ENCODE results near the gene WDR7.

Gene WDR7

DNA sequence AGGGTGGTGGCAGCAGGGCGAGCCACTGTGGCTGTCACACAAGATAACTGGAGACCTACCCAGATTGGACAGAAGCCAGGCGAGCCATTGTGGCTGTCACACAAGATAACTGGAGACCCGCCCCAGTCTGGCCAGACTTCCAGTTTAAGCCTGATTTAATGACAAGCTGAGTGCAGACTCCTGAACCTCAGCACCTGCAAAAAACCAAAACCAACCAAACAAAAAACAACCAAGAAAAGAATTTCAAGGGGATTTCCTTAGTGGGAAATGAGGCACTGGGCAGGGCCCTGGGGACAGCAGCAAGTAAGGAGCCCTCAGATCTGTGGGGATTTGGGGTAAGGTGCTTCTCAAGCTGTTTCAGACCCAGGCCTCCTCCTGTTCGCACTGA, 400.5 kb downstream of the WDR7 start:
- DNase-seq: peak; percentile 96

DNA sequence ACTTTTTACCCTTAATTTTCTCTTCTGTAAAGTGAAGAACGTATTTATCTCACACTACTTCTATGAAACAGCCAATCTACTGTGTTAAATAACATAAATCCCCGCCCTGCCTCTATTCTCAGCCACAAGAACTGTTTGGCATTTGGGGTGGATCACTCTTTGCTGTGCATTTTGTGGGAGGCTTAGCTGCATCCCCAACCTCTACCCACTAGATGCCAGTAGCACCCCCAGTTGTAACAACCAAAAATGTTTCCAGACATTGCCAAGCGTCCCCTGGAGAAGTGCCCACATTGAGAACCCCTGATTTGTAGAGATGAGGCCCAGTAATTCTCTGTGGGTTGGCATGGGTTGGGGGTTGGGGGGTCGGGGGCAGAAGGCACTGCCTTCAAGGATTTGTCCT, 401.0 kb downstream of the WDR7 start:
- DNase-seq: peak; percentile 33

- no peak for DNase-seq
Measured at GRCh38 chr18:57052759-57053158, 401.6 kb downstream of the WDR7 start.

DNA sequence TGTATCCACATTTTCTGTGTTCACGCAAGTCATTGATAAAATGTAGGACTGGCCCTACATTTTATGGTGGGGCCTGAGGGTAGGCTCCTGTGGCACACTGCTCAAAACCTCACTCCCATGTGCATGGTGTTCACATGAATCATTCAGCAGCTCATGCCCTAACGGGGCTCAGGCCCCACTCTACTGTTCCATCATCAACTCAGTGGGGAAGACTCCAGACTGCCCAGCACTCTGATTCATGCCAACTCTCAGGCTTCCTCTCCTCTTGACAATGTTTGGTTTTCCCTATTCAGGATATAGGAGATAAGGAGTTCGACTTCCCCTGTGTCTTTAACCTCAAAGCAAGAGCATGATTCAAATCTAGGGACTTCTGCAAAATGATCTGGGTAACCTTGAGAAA, 403.7 kb downstream of the WDR7 start:
- peak; percentile 11 for DNase-seq

GRCh38 chr18:57057890-57058289, 406.7 kb downstream of the WDR7 start:
- no peak for DNase-seq

DNA sequence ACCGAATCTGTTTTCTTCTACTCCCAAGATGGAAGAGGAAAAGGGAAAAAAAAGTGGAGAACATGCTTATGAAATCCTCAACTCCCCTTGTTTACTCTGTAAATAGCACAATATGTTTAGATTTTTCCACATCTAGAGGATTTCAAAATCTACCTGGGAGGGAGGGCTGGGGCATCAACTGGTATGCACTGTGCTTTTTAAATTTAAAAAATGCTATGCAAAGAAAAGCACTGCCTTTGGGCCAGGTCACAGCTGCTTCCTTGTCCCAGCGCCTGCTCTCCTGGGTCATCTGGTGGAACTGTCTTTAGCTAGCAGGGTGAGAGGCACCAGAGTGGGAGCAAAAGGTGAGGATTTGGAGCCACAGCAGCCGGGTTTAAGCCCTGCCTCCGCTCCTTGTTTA, 407.6 kb downstream of the WDR7 start:
- DNase-seq: no peak

- DNase-seq: no peak
Measured at GRCh38 chr18:57059366-57059765, 408.2 kb downstream of the WDR7 start.

DNA sequence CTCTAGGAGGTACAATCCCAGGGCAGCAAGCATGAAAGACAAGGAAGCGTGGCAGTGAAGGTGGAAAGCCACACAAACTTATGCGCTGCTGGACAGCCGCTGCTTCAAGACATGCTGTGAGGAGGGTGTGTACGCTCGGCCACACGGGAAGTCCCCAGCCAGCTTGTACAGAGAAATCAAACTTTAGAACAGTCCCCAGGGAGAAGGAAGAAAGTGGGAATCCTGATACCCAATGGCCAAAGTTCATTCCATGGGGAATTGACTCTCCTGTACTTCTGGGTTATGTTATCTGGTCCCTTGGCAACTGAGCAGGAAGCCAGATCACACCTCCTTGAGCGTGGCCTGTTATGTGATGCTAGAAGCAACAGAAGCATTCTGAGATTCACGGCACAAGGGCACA, 409.7 kb downstream of the WDR7 start:
- no peak for DNase-seq

DNA sequence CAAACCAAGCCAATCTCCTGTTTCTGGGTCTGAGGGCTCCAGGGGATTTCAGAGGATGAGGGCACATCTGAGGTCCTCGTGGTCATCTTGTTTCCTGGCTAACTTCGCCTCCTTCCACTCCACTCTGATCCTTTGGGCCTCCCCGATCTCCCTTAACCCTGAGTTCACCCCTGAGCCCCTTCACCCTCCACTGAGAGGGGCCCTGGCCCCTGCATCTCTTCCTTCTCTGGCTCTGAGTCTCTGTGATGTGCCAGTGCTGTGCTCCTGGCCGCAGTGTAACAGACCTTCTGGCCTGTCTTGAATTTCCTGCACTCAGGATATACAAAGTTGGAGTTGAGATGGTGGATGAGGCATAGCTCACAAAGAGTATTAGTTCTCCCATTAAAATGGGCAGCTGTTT, 411.0 kb downstream of the WDR7 start:
- no peak for DNase-seq

GRCh38 chr18:57062844-57063243, 411.7 kb downstream of the WDR7 start:
- no peak for DNase-seq

DNA sequence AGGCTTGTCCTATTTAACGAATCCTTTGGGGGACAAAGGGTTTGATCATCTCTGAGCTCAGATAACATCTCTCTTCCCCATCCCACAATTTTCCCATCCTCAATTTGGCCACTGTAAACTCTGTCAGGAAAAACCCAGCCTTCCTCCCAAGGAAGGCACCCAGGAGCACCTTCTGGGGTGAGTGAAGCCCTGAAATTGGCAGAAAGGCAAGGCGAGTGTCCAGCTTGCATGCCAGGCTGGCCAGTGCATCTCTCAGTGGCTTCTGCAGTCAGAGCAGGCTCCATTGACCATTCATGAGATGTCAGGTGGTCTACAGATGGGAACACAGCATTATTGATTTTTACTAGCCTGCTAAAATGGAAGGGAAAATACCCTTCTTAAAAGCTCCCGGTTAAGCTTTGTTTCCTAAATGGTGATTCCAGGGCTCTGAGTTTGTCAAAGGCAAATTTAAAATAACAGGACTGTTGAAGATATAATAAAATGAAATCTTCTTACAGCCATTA, 412.5 kb downstream of the WDR7 start:
- no peak for DNase-seq

DNA sequence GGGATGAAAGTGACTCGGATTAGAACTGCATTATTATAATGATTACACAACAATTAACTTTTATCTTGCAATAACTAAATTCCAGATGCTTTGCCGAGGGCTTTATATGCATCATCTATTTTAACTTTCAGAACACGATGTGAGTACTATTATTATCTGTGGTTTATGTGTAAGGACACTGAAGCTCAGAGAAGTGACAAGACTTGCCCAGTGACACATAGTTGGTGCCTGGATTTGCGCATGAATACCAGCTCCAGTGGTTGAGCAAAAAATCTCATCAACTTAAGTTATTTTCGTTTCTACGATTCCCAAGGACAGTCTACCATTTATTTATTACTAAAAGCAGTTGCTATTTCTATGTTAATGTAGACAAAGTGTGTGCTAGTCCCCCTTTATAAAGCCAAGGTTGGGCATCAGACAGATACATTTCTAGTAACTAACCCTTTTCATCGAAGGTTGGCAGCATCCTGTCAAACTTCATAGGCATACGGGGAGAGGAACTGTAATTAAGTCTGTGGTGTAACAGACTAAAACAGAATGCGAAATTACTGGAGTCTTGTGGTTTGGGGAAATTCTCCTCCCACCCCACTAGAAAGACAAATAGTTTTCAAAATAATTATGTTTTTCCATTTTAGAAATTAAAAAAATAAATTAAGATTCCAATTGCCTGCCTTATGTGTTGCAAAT, 422.5 kb downstream of the WDR7 start:
- no peak for DNase-seq

- DNase-seq: no peak
Measured at GRCh38 chr18:57075716-57076400, 424.7 kb downstream of the WDR7 start.

DNA sequence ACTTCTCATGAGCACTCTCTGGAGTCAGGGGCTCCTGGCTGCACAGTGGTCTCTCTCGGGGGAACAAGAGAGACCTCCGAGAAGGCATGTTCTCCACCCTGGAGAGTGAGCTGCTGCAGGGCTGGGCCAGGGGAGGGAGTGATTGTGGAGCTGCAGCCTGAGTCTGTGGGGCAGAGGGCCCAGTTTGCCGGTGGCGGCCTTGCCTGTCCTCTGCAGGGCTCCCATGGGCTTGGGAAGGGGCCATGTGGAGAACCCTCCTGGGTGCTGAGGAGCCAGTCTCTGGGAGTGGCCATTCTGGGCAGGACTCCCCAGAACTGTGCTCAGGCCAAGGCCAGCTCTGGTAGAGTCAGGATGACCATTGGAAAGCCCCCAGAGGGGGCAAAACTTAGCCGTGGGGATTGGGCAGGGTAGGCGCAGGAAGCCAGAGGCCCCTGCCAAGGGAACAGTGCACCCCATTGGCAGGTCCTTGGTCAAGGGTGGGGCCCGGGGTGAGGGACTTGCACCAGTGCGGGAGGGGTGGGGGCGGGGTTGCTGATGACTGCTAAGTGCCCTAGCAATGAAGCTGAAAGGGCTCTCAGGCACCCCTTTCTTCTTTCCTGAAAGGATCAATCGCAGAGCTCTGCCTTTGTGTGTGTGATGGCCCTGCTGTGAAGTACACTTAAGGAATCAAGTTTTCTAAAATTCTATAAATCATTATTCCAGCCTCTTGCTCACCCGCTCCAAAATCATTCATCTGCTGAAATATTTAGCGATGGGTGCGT, 426.0 kb downstream of the WDR7 start:
- no peak for DNase-seq

DNA sequence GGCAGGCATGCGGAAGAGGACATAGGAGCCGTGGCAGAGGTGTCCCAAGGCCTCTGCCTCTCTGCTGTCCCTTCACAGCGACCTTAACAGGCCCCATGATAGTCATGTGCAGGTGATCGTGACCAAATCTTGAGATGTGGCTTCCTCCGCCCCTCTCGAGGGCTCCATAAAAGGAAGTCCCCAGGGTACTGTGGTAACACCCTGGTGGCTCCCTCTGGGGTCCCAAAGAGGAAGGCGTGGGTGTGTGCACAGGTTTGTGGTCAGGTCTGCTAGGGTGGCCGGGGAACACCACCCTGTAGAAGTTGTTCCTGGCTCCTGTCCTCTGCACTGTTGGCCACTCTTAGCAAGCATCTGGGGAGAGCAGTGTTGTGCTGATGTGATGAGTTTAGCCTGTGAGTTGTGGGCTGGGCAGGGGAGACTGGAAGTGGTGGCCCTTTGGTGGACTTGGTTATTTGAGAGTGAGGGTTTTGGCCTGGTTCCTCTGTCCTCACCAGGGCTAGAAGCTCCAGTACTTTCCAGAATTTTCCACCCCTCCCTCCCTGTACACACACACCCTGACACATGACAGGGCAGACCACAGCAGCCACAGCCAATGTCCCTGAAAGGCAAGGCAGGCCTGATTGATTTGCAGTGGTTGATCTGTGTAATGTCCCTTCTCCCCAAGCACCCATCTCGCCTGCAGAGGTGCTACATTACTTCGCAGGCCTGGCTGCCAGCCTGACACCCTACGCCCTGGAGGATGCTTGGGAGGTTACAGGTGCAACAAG, 426.8 kb downstream of the WDR7 start:
- DNase-seq: peak; percentile 49

- no peak for DNase-seq
Measured at GRCh38 chr18:57078614-57079013, 427.5 kb downstream of the WDR7 start.

GRCh38 chr18:57080479-57080878, 429.3 kb downstream of the WDR7 start:
- DNase-seq: no peak

- DNase-seq: no peak
Measured at GRCh38 chr18:57081899-57082298, 430.7 kb downstream of the WDR7 start.

GRCh38 chr18:57083485-57083884, 432.3 kb downstream of the WDR7 start:
- DNase-seq: no peak

DNA sequence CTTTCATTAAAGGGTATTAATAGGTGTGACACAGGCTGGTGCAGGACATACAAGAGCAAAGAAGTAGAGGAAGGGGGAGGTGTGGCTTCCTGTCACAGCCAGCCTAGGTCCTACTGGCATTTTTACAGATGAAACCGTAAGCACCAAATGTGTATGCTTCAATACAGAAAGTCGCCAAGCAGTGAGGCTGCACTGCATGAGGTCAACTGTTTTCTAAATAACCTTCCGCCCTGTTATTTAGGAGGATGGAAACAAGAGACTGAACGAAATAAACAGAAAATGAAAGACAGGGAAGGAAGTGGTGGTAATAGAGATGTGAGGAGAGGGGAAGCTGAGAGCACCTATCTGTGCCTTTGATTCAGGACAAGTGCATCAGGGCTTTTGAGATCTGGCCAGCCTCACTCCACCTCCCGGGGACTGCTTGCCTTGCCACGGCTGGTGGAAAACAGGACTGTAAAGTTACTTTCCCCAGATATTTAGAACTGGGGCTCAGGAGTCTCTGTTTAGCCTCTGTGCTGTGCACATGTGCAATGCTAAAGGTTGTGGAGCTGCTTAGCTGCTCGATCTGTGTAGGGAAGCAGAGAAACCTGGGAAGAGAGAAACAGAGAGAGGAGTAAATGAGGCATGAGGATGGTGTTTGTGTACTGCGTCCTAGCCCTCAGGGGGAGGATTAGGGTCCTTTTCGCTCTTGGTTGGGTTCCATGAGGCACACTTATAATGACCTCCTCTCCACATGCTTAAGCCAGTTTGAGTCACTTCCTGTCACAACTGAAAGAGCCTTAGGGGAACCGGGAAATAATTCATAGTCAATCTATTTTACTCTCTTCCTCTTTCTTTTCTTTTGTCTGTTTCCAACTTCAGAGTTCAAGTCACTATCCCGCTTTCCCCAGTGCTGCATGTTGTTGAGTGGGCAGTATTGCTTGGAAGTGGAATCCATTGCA, 433.4 kb downstream of the WDR7 start:
- no peak for DNase-seq

- no peak for DNase-seq
Measured at GRCh38 chr18:57085371-57085770, 434.2 kb downstream of the WDR7 start.

GRCh38 chr18:57086163-57086562, 435.0 kb downstream of the WDR7 start:
- DNase-seq: no peak

Data from OCI-M1 (cell line).